Ramos (cell line): ENCODE measurements around the gene CTNNA2.
"Not testable (repeated sequence)": the region's sequence is repeated elsewhere in the genome, so short reads cannot be mapped to it uniquely, and the experiment has no call there.

Experiments used
- in situ Hi-C: fragments of 300-500 bp; cut with MboI; formaldehyde crosslinking; loops from one replicate; pipeline ENCODE4 v1.14.3; 2022; ENCODE audit warnings: low sequenced_read_pairs; ENCODE audit not compliant: unreplicated experiment

Gene CTNNA2

GRCh38 chr2:80166483-80167171, 653.8 kb downstream of the CTNNA2 start:
- in situ Hi-C loops, result no loop called here

DNA sequence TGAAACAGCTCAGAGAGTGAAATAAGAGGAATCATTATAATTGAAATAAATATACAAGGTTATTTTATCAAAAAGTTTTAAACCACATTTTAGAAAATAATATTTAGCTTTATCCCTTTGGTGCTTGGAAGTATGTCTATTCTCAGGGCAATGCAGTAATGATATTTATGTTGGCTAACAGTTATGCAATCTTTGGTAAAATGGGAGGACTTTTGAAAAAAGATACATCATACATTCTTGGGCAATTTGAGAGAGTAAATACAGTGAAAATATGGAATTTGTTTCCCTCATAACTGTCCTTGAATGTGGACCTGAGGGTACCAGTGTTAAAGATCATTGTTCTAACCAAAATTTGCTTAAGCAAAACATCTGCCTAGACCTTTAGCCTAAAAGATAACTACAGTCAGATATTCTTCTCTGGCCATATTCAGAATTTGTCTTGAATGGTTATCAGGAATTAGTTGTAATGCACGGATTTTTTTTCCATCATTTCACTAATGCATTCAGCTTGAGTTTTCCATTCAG, 654.5 kb downstream of the CTNNA2 start:
- in situ Hi-C loops, result no loop called here

DNA sequence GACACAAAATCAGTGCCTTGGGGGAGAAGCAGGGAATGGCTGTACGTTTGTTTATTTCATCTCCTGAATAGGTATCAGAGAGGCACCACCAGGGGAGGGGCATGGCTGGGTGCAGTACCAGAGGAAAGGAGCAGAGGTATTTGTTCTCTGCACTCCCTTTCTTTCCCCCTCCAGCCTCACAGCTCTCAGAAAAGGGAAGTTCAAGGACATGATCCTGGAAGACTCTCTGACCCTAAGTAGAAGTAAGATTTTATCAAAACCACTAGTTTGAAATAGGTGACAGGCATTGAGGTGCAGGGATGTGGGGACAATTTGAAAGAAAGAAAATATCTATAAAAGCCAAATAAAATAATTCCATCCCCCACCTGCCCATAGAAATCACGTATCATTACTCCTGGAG, 655.2 kb downstream of the CTNNA2 start:
- in situ Hi-C loops, result no loop called here

DNA sequence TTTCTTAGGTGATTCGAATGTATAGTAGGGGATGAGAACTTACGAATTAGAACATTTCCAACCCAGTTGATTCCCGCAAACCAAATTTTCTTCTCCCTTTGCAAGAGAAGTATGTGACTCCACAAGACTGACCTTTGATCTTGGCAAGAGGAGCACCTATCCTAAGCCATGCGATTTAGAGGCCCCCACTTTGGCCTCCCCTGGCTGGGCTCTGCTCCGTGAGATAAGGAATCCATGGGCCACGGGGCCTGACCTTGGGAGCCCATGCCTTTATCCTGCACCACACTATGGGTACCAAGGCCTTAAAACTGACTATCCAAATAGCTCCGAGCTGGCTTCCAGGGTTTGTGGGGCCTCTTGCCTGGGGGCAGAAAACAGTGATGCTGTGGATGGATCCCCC, 656.0 kb downstream of the CTNNA2 start:
- in situ Hi-C loops, result no loop called here

GRCh38 chr2:80169811-80170594, 657.2 kb downstream of the CTNNA2 start:
- in situ Hi-C loops, result no loop called here

- in situ Hi-C loops, result no loop called here
Measured at GRCh38 chr2:80185091-80185490, 672.2 kb downstream of the CTNNA2 start.

DNA sequence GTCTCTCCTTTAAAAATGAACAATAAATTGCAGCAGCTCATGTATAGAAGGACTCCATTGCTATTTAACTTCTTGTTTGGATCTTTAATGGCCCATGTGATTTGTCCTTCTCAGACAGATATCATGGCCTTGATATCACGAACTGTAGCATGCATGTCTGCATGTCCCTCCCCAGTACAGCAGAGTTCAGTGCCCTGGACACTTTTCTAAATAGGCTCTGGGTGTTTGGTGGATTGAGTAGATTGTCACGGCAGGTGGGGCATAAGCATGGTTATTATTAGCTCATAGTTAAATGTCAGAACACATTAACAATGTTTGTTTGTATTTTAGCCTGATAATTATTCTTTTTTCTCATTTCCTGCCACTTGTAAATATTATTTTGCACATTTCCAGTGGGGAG, 673.4 kb downstream of the CTNNA2 start:
- in situ Hi-C loops, result no loop called here

DNA sequence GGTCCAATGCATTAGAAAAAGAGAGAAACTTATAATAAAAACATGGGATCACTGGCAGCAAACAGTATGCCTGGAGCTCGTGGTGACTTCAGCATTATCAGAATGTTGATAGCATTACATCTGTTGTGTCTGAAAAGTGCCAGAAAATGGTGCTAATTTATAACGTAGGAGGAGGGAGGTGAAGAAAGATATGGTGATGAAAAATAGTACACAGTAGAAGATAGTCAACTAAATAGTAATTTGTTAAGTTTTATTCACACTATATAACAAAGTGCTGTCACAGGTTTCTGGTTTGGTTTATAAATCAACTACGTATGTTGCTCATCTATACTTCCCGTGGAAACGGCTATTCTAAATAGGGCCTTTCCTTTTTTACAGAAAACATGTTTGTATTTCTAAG, 674.3 kb downstream of the CTNNA2 start:
- in situ Hi-C loops, result no loop called here

GRCh38 chr2:80190166-80190565, 677.3 kb downstream of the CTNNA2 start:
- in situ Hi-C loops, result no loop called here

DNA sequence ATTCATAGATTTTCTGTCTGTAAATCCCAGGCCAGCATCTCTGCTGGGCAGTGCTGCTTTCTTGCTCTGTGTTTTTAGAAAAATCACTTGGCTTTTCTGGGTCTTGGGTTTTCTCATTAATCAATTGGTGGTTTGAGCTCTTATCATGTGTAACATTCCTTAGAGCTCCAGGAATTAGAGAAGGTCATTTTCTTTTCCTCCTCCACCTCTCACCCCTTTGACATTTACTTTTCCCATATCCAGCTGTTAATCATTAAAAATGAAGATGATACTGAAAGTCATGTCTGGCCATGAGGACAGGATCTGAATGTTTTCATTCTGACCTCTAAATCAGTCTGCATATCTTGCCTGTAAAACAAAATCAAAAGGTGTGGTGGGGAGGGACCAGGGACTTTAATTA, 680.7 kb downstream of the CTNNA2 start:
- in situ Hi-C loops, result no loop called here

DNA sequence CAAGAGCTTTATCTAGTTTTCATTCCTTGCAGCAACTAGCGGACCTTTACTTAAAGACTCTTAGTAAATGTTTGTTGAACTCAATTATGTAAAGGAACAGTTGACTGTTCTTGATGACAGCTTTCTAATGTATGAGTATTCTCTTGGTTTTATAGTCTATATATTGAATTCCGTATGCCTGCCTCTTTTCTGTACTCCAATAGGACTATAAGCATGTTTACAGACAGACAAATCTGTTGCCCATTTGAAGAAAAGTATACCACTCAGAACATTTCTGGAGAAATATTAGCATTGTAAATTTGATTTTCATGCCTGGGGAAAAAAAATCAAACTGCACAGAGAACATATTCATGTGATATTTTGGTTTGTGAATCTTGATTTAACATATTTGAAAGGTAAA, 682.2 kb downstream of the CTNNA2 start:
- in situ Hi-C loops, result no loop called here

DNA sequence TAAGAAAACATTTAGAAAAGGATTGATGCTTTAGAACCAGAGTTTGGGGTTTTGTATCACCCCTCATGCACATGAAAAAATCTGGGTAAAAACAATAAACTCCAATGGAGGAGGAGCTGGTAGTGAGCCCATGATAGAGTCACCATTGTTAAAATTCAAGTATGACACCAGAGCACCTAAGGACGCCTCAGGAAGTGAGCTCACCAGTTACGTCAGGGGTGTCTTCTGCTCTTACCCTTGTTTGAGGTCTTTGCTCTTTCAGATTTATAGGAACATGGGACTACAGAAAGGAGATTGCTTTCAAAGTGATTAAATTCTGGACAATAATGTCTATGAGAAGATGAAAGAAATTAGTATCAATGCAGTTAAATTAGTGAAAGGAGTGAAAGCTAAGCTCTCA, 685.2 kb downstream of the CTNNA2 start:
- in situ Hi-C loops, result no loop called here

GRCh38 chr2:80199504-80199903, 686.7 kb downstream of the CTNNA2 start:
- in situ Hi-C loops, result no loop called here

- in situ Hi-C loops, result not testable (repeated sequence)
Measured at GRCh38 chr2:80203929-80204328, 691.1 kb downstream of the CTNNA2 start.

- in situ Hi-C loops, result no loop called here
Measured at GRCh38 chr2:80205498-80205897, 692.6 kb downstream of the CTNNA2 start.

GRCh38 chr2:80209458-80209857, 696.6 kb downstream of the CTNNA2 start:
- in situ Hi-C loops, result no loop called here

GRCh38 chr2:80217446-80217845, 704.6 kb downstream of the CTNNA2 start:
- in situ Hi-C loops, result no loop called here

DNA sequence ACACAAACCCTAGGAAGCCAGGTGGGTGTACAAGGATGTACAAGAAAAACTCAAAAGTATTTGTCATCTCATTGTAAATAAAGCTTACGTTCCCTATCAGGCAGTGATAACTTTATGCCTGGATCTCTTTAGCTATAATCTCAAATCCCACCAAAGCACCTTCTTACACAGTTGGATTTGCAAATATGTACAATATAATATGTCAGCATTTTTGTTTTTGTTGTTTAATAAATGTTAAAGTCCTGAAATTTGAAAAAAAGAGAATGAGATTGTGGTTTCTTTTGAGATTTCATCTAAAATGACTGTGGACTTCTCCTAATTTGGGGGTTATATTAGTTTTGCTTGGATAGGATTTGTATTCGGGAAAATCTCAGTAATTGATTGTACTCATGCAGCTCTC, 709.8 kb downstream of the CTNNA2 start:
- in situ Hi-C loops, result no loop called here

DNA sequence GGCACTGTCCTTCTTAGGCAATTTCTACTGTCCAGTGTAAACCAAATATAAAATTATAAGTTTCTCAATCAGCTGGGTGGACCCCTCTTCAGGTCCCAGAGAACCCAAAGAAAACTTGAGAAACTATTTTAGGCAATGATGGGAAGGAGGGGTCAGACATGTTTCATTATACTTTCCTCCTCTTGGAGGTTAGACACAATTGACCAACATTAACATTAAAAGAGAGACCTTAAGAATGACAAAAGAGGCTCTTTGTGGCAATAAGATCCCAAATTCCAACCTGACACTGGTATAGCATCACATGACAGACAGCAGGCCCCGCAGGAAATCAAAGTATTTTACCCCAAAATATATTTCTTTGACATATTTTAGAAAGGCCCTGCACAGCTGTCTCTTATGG, 718.6 kb downstream of the CTNNA2 start:
- in situ Hi-C loops, result no loop called here

- in situ Hi-C loops, result no loop called here
Measured at GRCh38 chr2:80233333-80233732, 720.5 kb downstream of the CTNNA2 start.

GRCh38 chr2:80238692-80239469, 726.0 kb downstream of the CTNNA2 start:
- in situ Hi-C loops, result no loop called here
